Hepatocyte (in vitro differentiated cells): ENCODE measurements around the gene DYSF.

Experiments used
- EZH2 ChIP-seq: fragments of 200-600 bp; sonication (generic); IDR thresholded peaks from 2 replicates; pipeline ENCODE4 v1.6.1; 2016; ENCODE audit warnings: antibody characterized with exemption, mild to moderate bottlenecking, borderline replicate concordance
- TF ChIP-seq, protein P1 (sequence below): fragments of 200-600 bp; sonication (generic); IDR thresholded peaks from 2 replicates; pipeline ENCODE4 v1.5.1; 2016; ENCODE audit warnings: antibody characterized with exemption, mild to moderate bottlenecking; ENCODE audit not compliant: poor library complexity

- TF ChIP-seq, protein P1, sequence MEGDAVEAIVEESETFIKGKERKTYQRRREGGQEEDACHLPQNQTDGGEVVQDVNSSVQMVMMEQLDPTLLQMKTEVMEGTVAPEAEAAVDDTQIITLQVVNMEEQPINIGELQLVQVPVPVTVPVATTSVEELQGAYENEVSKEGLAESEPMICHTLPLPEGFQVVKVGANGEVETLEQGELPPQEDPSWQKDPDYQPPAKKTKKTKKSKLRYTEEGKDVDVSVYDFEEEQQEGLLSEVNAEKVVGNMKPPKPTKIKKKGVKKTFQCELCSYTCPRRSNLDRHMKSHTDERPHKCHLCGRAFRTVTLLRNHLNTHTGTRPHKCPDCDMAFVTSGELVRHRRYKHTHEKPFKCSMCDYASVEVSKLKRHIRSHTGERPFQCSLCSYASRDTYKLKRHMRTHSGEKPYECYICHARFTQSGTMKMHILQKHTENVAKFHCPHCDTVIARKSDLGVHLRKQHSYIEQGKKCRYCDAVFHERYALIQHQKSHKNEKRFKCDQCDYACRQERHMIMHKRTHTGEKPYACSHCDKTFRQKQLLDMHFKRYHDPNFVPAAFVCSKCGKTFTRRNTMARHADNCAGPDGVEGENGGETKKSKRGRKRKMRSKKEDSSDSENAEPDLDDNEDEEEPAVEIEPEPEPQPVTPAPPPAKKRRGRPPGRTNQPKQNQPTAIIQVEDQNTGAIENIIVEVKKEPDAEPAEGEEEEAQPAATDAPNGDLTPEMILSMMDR, result no peak
- no peak for TF ChIP-seq EZH2
Observed at GRCh38 chr2:71510938-71511337, 57.6 kb downstream of the DYSF start.
